GM18502 (cell line): ENCODE measurements around the gene TALDO1.

Source experiments
- ATAC-seq: cut with Tn5 transposase; IDR thresholded peaks from one replicate; pipeline ENCODE4 v1.9.1; 2021; ENCODE audit warnings: mild to moderate bottlenecking; ENCODE audit not compliant: unreplicated experiment, poor library complexity

TALDO1 gene

DNA sequence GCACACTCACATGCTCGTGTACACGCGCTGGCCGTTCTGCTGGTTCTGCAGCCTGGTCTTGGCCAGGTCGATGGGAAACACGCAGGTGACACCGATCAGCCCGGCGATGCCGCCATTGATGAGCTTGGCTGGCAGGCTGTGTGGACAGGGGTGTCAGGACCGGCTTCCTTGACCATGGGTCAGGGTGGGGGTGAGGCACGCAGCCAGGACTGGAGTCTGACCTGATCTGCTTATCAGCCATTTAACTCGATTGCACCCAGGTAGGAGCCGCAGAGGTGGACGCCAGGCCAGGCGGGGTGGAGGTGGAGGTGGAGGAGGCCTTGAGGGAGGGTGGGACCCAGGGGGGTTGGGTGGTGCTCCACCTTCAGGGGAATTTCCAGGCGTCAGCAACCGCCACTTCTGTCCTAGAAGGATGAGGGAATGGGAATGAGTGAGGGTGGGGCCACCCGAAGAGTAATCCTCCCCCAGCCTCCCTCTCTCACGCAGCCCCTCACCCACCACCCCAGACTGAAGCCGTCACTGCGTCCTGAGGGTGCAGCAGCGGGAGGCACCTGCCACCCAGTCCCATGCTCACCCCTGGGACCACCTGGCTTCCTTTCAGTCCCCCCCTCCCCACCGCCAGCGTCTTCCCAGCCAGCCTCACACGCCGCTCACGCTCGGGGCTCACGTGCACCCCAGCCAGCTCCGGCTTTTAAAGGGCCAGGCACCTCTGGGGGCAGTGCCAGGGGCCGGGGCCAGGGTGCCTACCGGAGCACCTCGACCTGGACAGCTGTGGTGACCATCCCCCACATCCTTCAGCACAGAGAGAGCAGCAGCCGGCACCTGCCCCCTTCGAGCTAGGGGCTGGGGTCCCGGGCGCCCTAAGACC lies 47.7 kb downstream of the TALDO1 start:
- ATAC-seq: no peak

DNA sequence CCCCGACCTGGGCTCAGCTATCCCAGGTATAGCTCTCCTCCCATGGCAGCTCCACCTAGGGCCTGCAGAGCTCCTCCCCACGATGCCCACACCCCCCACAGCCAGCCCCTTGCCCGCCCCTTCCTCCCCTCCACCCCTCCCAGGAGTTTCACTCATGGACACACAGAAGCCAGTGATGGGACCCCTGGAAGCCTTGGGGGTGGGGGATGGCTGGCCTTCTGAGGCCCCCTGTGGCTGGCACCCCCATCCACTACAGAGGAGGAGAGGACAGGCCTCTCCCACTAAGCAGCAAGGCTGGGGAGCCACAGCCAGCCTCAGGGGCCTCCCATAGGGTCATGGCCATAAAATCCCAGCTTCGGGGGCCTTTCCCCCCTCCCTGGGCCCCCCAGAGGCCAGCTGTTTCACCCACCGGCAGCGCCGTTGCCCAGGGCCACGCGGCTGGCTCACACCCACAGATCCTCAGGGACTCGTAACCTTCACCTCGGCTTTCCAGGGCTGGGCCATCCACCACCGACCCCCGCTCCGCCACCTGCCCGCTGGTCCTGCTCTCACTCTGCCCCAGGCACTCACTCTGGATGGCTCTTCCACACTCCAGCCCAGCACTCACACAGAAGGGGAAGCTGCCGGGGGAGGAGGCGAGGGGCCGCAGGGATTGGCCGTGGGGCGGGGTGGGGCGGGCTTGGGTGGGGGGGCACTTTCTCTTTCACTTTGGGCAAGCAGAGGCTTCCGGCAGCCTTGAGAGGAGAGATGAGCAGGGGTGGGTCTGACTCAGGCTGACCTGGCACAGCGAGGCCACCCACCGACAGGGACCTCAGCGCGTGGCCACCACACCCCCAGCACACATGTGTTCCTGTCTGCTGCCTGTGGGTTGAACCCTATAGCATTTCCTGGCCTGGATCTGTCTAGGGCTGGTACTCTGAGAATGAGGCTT lies 48.6 kb downstream of the TALDO1 start:
- ATAC-seq: peak; percentile 30

- no peak for ATAC-seq
These were observed 49.5 kb downstream of the TALDO1 start for GRCh38 chr11:796565-797295.

GRCh38 chr11:797296-798092 lies 50.2 kb downstream of the TALDO1 start:
- peak; percentile 47 for ATAC-seq

DNA sequence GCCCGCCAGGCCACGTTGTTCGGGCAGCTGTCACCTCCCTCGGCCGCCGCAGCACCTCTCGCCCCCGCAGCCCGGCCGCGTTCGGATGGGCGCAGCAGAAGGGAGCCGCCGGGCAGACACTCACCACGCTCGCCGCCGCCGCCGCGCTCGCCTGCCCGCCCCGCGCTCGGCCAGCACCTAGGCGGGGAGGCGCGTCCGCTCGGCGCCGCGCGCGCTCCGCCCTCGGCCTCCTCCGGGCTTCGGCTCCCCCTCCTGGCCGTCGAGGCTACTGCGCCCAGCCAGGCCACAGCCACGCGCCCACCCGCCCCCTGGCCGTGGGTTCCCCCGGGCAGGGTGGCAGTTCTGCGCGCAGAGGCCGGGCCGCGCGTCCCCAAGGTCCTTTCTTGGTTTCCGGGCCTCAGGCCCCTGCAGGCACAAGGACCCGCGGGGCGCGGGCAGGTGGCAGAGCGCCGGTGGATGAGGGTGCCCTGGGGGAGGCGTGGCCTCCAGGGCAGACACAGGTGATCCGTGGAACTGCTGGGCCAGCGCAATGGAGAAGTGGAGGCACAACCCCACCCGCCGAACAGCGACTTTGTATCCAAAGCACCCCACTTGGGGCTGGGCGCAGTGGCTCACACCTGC lies 50.9 kb downstream of the TALDO1 start, which contains the start of gene SLC25A22:
Gene SLC25A22 (minus strand): TSS at position 189 of the 621 bp plus-strand sequence. CDS start 3,275 bp downstream, outside the sequence.
- peak; percentile 68 for ATAC-seq

DNA sequence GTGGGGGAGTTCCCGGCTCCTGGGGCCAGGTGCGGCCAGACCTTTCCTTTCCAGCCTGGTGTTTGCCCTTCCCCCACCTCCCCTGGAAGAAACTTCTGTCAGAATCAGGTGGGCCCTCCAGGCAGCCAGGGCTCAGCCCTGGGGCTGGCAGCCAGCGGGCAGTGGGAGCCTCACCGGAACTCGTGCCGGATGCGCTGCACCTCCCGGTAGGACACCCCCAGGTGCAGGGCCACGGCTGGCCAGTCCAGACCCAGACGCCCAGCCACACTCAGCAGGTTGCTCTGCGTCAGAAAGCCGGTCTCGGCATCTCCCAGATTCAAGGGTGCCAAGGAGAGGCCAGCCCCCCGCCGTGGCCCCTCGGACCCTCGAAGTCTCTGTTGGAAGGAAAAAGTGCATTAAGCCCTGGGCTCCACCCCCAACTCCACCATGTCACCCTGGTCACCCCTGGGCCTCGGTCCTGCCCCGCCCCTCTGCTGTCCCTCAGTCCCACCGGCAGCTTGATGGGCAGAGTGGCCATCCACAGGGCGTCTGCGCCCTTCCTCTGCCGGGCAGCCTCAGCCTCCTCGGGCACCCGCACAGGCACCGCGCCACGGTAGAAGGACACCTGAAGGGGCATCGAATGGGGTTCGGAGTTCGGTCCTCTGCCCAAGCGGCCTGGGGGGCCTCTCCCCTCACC lies 52.5 kb downstream of the TALDO1 start:
- ATAC-seq: no peak

DNA sequence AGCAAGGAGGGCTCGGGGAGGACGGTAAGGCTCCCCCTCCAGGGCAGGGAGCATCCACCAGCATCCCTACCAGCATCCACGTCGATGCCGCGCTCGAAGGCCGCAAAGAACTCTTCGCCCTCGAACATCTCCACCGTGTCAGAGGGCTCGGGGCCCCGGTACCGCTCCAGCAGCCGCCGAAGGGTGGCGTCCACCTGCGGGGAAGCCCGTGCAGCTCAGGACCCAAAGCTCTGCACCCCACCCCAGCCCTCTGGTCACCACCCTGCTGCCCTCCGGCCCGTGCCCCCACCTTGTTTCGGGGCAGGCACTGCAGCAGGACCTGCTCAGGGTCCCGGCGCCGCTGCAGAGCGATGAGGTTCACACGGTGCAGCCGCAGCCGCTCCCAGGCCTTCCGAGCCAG lies 53.2 kb downstream of the TALDO1 start:
- no peak for ATAC-seq

- ATAC-seq: no peak
These were observed 54.0 kb downstream of the TALDO1 start for GRCh38 chr11:801097-801780.

- no peak for ATAC-seq
These were observed 54.9 kb downstream of the TALDO1 start for GRCh38 chr11:802018-802617.

GRCh38 chr11:802693-803466 lies 55.6 kb downstream of the TALDO1 start:
- no peak for ATAC-seq

DNA sequence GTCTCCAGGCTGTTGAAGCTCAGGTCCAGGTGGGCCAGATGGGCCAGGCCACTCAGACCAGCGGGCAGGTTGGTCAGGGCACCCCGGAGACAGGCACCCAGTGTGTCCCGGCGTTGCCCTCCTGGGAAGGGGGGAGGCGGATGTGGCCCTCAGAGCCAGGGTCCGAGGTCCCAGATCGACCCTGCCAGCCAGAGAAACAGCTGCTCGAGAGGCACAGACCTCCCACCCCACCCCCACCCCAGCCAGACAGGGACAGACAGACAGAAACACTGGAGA lies 56.1 kb downstream of the TALDO1 start:
- ATAC-seq: no peak

- ATAC-seq: no peak
These were observed 56.7 kb downstream of the TALDO1 start for GRCh38 chr11:803770-804598.

GRCh38 chr11:804599-804964 lies 57.3 kb downstream of the TALDO1 start:
- ATAC-seq: no peak

- ATAC-seq: no peak
These were observed 61.4 kb downstream of the TALDO1 start for GRCh38 chr11:808427-809286.

DNA sequence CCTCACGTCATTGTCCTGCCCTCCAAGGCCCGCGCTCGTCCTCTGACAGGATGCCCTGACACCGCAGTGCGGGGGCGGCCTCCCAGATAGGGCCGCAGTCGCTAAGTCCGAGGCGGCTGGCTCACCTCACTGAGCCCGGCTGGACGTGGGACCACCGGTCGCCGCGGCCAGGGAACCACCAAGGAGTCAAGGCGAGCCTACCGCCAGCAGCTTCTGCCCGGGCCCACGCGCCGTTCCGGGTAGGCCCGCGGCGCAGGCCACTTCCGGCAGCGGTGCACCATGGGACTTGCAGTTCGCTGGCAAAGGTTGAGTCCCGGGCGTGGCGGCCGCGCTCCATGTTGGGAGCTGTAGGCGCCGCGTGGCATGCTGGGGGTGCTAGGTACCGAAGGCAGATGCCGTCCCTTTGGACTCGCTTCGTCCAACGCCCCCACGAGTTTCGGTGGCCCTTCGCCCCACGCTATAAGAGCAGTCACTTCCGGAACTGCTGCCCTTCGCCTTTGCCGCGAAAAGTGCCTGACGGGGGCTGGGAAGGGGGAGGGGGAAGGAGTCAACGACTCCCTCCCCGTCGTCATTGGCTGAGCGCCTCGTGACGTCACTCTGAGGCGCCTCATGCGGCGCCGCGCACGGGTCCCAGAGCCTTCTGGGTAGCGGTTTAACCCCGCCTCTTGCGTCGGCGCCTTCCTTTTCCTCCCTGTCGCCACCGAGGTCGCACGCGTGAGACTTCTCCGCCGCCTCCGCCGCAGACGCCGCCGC lies 62.2 kb downstream of the TALDO1 start, which contains the start of gene RPLP2:
Gene RPLP2 (plus strand): TSS at position 681 of the 753 bp plus-strand sequence. CDS start 268 bp downstream, outside the sequence.
- ATAC-seq: peak; percentile 80
